Activated T-cell treated with anti-CD3 and anti-CD28 coated beads for 4 hours (primary cell): Measurements from ENCODE around the gene IFNL4.
A peak's percentile ranks its signal among the peaks of the same experiment; 100 is the strongest.
"Not testable (repeated sequence)": the region's sequence is repeated elsewhere in the genome, so short reads cannot be mapped to it uniquely, and the experiment has no call there.

ENCODE experiments used
- DNase-seq: peaks from one replicate; pipeline ENCODE4 v3.0.0-alpha.2; 2020

The IFNL4 gene

DNA sequence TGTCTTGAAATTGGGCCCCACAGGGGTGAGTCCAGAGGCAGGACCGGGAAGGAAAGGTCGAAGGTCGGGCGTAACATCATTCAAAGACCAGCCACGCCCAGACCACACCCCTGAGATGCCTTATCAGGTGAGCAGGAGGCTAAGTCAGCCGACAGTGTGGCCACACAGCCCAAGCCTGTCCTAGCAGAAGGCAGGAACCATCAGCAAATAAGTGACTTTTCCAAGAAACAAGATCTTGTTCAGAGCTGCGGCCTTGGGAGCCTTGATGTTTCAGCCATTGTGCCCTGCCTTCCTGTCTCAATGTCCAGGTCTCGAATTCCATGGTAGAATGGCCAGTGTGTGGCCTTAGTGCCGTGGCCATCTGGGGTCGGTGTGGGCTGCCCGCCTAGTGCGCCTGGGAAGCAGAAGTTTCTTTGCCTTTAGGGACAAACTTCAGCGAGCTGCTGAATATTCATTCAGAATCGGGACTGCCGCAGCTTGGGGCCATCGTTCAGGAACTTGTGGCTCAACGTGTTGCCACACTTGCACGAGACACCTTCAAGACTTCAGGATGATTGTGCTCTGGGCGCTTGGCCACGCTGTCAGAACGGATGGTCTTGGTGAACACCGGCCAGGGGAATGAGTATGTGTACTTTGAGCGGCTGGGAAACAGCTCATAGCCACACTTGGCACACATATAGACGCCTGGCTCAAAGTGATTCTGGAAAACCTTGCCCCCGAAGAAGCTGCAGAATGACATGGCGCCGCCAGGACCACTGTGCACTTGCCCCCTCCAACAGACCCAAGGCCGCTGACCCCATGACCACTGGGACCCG lies 6.1 kb upstream of the IFNL4 start:
- no peak for DNase-seq

DNA sequence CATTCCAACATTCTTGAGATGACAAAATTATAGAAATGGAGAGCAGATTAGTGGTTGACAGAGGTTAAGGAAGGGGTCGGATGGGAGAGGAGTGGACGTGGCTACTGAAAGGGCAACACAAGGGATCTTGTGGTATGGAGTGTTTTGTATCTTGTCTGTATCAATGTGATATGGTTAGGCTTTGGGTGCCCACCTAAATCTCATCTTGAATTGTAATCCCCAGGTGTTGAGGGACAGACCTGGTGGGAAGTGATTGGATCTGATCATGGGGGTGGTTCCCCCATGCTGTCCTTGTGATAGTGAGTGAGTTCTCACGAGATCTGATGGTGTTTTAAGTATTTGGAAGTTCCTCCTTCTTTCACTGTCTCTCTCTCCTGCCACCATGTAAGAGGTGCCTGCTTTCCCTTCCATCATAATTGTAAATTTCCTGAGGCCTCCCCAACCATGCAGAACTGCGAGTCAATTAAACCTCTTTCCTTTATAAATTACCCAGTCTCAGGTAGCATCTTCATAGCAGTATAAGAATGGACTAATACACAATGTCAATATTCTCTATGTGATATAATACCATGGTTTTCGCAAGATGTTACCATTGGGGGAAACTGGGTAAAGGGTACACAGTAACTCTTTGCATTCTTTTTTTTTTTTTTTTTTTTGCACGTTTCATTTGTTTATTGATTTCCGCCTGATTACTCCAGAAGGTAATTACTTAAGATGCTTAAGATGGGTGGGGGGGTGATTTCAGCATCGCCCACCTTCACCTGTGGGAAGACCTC lies 4.9 kb upstream of the IFNL4 start:
- DNase-seq: no peak

GRCh38 chr19:39252458-39252857 lies 3.8 kb upstream of the IFNL4 start:
- DNase-seq: no peak

DNA sequence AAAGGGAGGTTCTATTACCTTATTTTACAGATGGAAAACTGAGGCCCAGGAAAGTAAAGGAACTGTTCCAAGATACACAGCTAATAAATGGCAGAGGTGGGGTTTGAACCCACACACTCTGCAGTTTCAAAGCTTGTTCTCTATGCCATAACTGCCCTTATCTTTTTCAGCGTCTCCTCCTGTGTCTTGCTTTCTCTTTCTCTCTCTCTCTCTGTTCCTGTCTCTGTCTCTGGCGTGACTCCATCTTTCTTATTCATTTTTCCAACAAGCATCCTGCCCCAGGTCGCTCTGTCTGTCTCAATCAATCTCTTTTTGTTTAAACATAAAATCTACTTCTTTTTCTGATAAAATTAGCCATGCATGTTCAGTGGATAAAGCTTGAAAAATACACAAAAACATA lies 3.2 kb upstream of the IFNL4 start:
- no peak for DNase-seq

- DNase-seq: no peak
These were observed 2.4 kb upstream of the IFNL4 start for GRCh38 chr19:39251081-39251480.

- no peak for DNase-seq
These were observed 673 bp downstream of the IFNL4 start for GRCh38 chr19:39247701-39248664.

- peak; percentile 27 for DNase-seq
These were observed 1.5 kb downstream of the IFNL4 start for GRCh38 chr19:39246951-39247669.

- not testable (repeated sequence) for DNase-seq
These were observed 3.5 kb downstream of the IFNL4 start for GRCh38 chr19:39245166-39245565.

DNA sequence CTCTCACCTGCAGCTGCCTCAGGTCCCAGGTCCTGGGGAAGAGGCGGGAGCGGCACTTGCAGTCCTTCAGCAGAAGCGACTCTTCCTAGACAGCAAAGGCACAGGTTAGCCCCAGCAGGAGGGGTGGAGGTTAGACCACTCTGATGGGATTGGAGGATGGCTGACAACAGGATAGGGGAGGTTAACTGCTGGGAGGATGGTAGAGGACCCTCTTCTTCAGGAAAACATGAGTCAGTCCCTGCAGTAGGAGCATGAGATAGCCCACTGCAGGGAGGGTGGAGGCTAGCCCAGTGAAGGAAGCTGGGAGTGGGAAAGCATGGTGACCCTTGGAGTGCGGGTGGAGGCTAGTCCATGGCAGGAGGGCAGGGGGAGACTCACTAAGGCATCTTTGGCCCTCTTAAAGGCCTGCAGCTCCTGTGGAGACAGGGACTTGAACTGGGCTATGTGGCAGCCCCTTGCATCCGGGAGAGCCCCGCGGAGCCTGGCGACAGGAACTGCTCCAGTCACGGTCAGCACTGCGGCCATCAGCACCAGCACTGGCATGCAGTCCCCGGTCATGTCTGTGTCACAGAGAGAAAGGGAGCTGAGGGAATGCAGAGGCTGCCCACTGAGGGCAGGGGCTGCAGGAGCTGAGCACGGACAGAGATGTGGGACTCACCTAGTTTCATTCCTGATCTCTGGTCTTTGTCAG lies 4.1 kb downstream of the IFNL4 start, which contains the start of gene IFNL3:
TSS of gene IFNL3 (minus strand) at position 597 of the 691 bp plus-strand sequence. CDS start at position 558, 39 bp downstream.
- DNase-seq: not testable (repeated sequence)

GRCh38 chr19:39243741-39244140 lies 4.9 kb downstream of the IFNL4 start:
- DNase-seq: not testable (repeated sequence)

DNA sequence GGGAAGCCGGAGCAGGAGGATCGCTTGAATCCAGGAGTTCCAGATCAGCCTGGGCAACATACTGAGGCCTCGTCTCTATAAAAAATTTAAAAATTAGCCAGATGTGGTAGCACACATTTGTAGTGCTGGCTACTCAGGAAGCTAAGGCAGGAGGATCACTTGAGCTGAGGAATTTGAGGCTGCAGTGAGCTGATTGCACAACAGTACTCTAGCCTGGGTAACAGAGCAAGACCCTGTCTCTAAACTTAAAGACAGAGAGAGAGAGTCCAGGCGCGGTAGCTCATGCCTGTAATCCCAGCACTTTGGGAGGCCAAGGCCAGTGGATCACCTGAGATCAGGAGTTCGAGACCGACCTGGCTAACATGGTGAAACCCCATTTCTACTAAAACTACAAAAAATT lies 8.2 kb downstream of the IFNL4 start:
- no peak for DNase-seq

GRCh38 chr19:39238944-39239343 lies 9.7 kb downstream of the IFNL4 start:
- DNase-seq: no peak

- DNase-seq: no peak
These were observed 10.4 kb downstream of the IFNL4 start for GRCh38 chr19:39238209-39238608.

DNA sequence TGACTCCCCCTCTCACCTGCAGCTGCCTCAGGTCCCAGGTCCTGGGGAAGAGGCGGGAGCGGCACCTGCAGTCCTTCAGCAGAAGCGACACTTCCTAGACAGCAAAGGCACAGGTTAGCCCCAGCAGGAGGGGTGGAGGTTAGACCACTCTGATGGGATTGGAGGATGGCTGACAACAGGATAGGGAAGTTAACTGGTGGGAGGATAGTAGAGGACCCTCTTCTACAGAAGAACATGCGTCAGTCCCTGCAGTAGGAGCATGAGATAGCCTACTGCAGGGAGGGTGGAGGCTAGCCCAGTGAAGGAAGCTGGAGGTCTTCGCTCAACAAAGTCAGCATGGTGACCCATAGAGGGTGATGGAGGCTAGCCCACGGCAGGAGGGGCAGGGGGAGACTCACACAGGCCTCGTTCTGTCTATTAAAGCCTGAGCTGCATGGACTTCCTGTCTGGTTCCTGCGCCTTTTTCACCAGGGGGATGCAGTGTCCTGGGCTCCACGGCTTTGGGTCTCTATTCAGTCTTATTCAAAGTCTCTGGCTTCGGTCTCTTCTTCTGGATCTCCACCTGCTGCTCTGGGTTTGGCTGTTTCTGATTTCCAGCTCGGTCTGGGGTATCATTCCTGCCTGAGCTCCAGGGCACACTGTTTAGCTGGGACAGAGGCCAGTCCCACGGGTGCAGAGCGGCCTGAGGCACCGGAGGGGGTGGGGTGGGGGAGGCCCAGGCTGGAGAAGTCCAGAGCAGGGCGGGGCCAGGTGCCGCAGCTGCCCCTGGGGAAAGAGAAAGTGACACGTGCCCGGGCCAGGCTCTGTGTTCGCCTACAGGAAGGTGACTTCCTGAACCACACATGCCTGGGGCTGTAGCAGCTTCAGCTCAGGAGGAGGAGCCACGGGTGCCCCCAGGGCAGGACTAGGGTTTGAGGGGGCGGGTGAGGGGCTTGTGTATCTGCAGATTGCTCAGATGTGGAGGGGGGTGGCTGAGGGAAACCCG lies 11.2 kb downstream of the IFNL4 start:
- peak; percentile 32 for DNase-seq

DNA sequence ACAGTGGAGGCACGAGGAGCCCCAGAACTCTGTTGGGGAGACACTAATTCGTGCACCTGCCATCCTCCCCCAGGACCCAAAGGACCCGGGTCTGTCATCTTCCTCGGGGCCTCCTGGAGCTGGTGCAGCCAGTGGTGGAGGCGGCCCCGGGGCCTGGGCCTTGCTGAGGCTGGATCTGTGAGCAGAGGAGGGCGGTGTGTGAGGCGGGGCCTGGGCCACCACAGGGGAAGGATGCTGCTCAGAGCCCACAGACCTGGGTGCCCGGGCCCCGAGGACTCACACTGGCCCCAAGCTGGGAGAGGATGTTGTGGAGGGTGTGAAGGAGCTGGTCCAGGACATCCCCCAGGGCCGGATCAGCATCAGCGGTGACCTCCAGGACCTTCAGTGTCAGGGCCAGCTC lies 12.1 kb downstream of the IFNL4 start:
- no peak for DNase-seq

GRCh38 chr19:39232708-39233107 lies 15.9 kb downstream of the IFNL4 start:
- no peak for DNase-seq

GRCh38 chr19:39230096-39230764 lies 18.4 kb downstream of the IFNL4 start:
- DNase-seq: no peak

- no peak for DNase-seq
These were observed 23.7 kb downstream of the IFNL4 start for GRCh38 chr19:39224910-39225309.

GRCh38 chr19:39223703-39224279 lies 24.9 kb downstream of the IFNL4 start:
- DNase-seq: no peak
